IMR-90 (cell line): ENCODE results near the gene SEC61B. TPM values are rescaled to one million over a fixed set of nuclear protein-coding genes. Genes with fewer than 3 reads are reported as not detected.

Source experiments
- ATAC-seq: fragments of 200-7000 bp; cut with Tn5 transposase; 2 replicates; pipeline ENCODE4 v1.9.1; 2020; ENCODE audit warnings: low read depth, mild to moderate bottlenecking, moderate library complexity
- BruUV-seq: library from RNA; stranded (reverse); fragments of 400-500 nt; replicated peaks from 2 replicates; lab custom pipeline; 2021; lab: Mats Ljungman, UMichigan
- CTCF ChIA-PET: fragments of 300-600 bp; formaldehyde crosslinking; extraction: SDS; loops from one replicate; lab custom pipeline; 2021; ENCODE audit warnings: antibody characterized with exemption; lab: Yijun Ruan, JAX
- POLR2A ChIA-PET: fragments of 300-600 bp; sonication (Branson Sonifier 250); formaldehyde crosslinking; loops from one replicate; lab custom pipeline; 2022; ENCODE audit warnings: antibody characterized with exemption; ENCODE audit not compliant: unreplicated experiment; lab: Charles Lee
- DNase-seq: peaks from one replicate; pipeline ENCODE4 v3.0.0; 2013
- H2AFZ ChIP-seq: replicated peaks from 2 replicates; pipeline ENCODE3; 2013; ENCODE audit warnings: low read length, mild to moderate bottlenecking; ENCODE audit not compliant: poor library complexity
- H2AK5ac ChIP-seq: 2 replicates; pipeline ENCODE4 v1.6.1; 2013; ENCODE audit warnings: low read depth, low read length, inconsistent platforms
- H2AK9ac ChIP-seq: replicated peaks from 2 replicates; pipeline ENCODE3; 2013; ENCODE audit warnings: mild to moderate bottlenecking, low read depth, low read length, moderate library complexity; ENCODE audit not compliant: poor library complexity
- H2BK120ac ChIP-seq: 2 replicates; pipeline ENCODE4 v1.6.1; 2013; ENCODE audit warnings: low read depth, low read length, inconsistent platforms
- H2BK15ac ChIP-seq: 3 replicates; pipeline ENCODE4 v1.6.1; 2013; ENCODE audit warnings: low read depth, low read length, inconsistent platforms
- H2BK20ac ChIP-seq: 2 replicates; pipeline ENCODE4 v1.6.1; 2013; ENCODE audit warnings: low read depth, mild to moderate bottlenecking, inconsistent platforms, low read length, moderate library complexity
- H2BK5ac ChIP-seq: 2 replicates; pipeline ENCODE4 v1.6.1; 2013; ENCODE audit warnings: mild to moderate bottlenecking, low read depth, low read length, inconsistent platforms; ENCODE audit not compliant: poor library complexity, severe bottlenecking
- H3K14ac ChIP-seq: replicated peaks from 2 replicates; pipeline ENCODE4 v1.6.1; 2013; ENCODE audit warnings: low read depth, low read length, inconsistent platforms
- H3K18ac ChIP-seq: 2 replicates; pipeline ENCODE4 v1.6.1; 2013; ENCODE audit warnings: low read depth, low read length, control low read depth
- H3K23ac ChIP-seq: 2 replicates; pipeline ENCODE4 v1.6.1; 2013; ENCODE audit warnings: low read depth, low read length, inconsistent platforms
- H3K27ac ChIP-seq: 2 replicates; pipeline ENCODE4 v1.5.1; 2013; ENCODE audit warnings: mild to moderate bottlenecking, control low read depth, low read length; ENCODE audit not compliant: insufficient read depth
- H3K27me3 ChIP-seq: 2 replicates; pipeline ENCODE4 v1.6.1; 2013; ENCODE audit warnings: low read length; ENCODE audit not compliant: control insufficient read depth, insufficient read depth
- H3K36me3 ChIP-seq: 2 replicates; pipeline ENCODE4 v1.6.1; 2013; ENCODE audit warnings: low read length, mixed read lengths; ENCODE audit not compliant: control insufficient read depth, insufficient read depth
- H3K4ac ChIP-seq: 2 replicates; pipeline ENCODE4 v1.6.1; 2013; ENCODE audit warnings: low read depth, low read length, inconsistent platforms
- H3K4me1 ChIP-seq: 2 replicates; pipeline ENCODE4 v1.6.1; 2013; ENCODE audit warnings: low read length, mixed read lengths; ENCODE audit not compliant: control insufficient read depth, insufficient read depth
- H3K4me2 ChIP-seq: 2 replicates; pipeline ENCODE4 v1.6.1; 2013; ENCODE audit warnings: low read depth, mild to moderate bottlenecking, control low read depth, low read length, moderate library complexity
- H3K4me3 ChIP-seq: 2 replicates; pipeline ENCODE4 v1.5.1; 2013; ENCODE audit warnings: low read depth, mild to moderate bottlenecking, control low read depth, low read length, moderate library complexity; ENCODE audit not compliant: insufficient read depth
- H3K56ac ChIP-seq: 2 replicates; pipeline ENCODE4 v1.6.1; 2013; ENCODE audit warnings: low read length, inconsistent platforms; ENCODE audit not compliant: insufficient read depth; ENCODE audit errors: extremely low read depth
- H3K79me1 ChIP-seq, 2 experiments: 2 replicates each; pipeline ENCODE4 v1.6.1; 2013; ENCODE audit warnings: low read length in 2 of 2, inconsistent platforms in 1 of 2, low read depth in 1 of 2
- H3K9ac ChIP-seq: 2 replicates; pipeline ENCODE4 v1.6.1; 2013; ENCODE audit warnings: low read depth, low read length, control low read depth
- H3K9me1 ChIP-seq: 2 replicates; pipeline ENCODE4 v1.6.1; 2013; ENCODE audit warnings: low read length, inconsistent platforms; ENCODE audit not compliant: insufficient read depth
- H3K9me3 ChIP-seq: 2 replicates; pipeline ENCODE4 v1.6.1; 2013; ENCODE audit warnings: low read length; ENCODE audit not compliant: control insufficient read depth, insufficient read depth
- H4K20me1 ChIP-seq: 2 replicates; pipeline ENCODE4 v1.6.1; 2013; ENCODE audit warnings: low read length, inconsistent platforms; ENCODE audit not compliant: insufficient read depth
- H4K5ac ChIP-seq: 2 replicates; pipeline ENCODE4 v1.6.1; 2013; ENCODE audit warnings: mild to moderate bottlenecking, low read depth, low read length, control low read depth
- H4K8ac ChIP-seq, 2 experiments: 2 replicates each; pipeline ENCODE4 v1.6.1; 2013; ENCODE audit warnings: low read depth in 2 of 2, low read length in 2 of 2, control low read depth in 1 of 2, inconsistent platforms in 1 of 2
- H4K91ac ChIP-seq: 2 replicates; pipeline ENCODE4 v1.6.1; 2013; ENCODE audit warnings: low read depth, low read length, inconsistent platforms; ENCODE audit not compliant: insufficient read depth
- BHLHE40 ChIP-seq: fragments of 150-350 bp; IDR thresholded peaks from 2 replicates; pipeline ENCODE4 v1.6.1; 2016; ENCODE audit warnings: mild to moderate bottlenecking, low read depth, low read length
- CEBPB ChIP-seq: IDR thresholded peaks from 2 replicates; pipeline ENCODE4 v1.6.1; 2012; ENCODE audit warnings: low read depth, low read length, improper control_type of control experiment
- CHD1 ChIP-seq: IDR thresholded peaks from 2 replicates; pipeline ENCODE4 v1.6.1; 2012; ENCODE audit warnings: low read depth, low read length, improper control_type of control experiment
- FOS ChIP-seq: fragments of 150-350 bp; IDR thresholded peaks from 2 replicates; pipeline ENCODE4 v1.6.1; 2016; ENCODE audit warnings: low read depth, low read length
- MAFK ChIP-seq: IDR thresholded peaks from 2 replicates; pipeline ENCODE4 v1.6.1; 2012; ENCODE audit warnings: low read depth, low read length, improper control_type of control experiment
- MAZ ChIP-seq: IDR thresholded peaks from 2 replicates; pipeline ENCODE4 v1.6.1; 2012; ENCODE audit warnings: low read depth, mild to moderate bottlenecking, low read length, improper control_type of control experiment, moderate library complexity, borderline replicate concordance
- MXI1 ChIP-seq: IDR thresholded peaks from 2 replicates; pipeline ENCODE4 v1.6.1; 2012; ENCODE audit warnings: low read depth, mild to moderate bottlenecking, low read length, moderate library complexity, borderline replicate concordance
- NFE2L2 ChIP-seq: fragments of 150-350 bp; IDR thresholded peaks from 2 replicates; pipeline ENCODE4 v1.6.1; 2016; ENCODE audit warnings: low read depth, mild to moderate bottlenecking, low read length
- POLR2A ChIP-seq: IDR thresholded peaks from 2 replicates; pipeline ENCODE4 v1.6.1; 2012; ENCODE audit warnings: mild to moderate bottlenecking, low read depth, low read length
- RAD21 ChIP-seq: IDR thresholded peaks from 2 replicates; pipeline ENCODE4 v1.6.1; 2012; ENCODE audit warnings: low read length, improper control_type of control experiment
- RCOR1 ChIP-seq: IDR thresholded peaks from 2 replicates; pipeline ENCODE4 v1.6.1; 2012; ENCODE audit warnings: mild to moderate bottlenecking, low read length, improper control_type of control experiment; ENCODE audit not compliant: insufficient replicate concordance
- RFX5 ChIP-seq: IDR thresholded peaks from 2 replicates; pipeline ENCODE4 v1.8.0; 2012; ENCODE audit warnings: low read depth, mild to moderate bottlenecking, low read length, moderate library complexity
- SMC3 ChIP-seq: fragments of 150-350 bp; IDR thresholded peaks from 2 replicates; pipeline ENCODE4 v1.6.1; 2016; ENCODE audit warnings: low read depth, mild to moderate bottlenecking, antibody characterized with exemption, low read length, moderate library complexity
- WGBS, 2 experiments: methylation state at CpG; one replicate each; pipeline versions ENCODE4 v1.1.5 to v1.1.7; 2013; ENCODE audit warnings: missing lambda C conversion rate in 2 of 2; ENCODE audit not compliant: insufficient read length in 1 of 2; ENCODE audit errors: extremely low coverage in 2 of 2; 5-methylcytosine and 5-hydroxymethylcytosine counted together
- dilution Hi-C: fragments of 300-500 bp; cut with HindIII; formaldehyde crosslinking; loops from one replicate; pipeline ENCODE4 v1.14.3; 2018; ENCODE audit warnings: low sequenced_read_pairs; ENCODE audit not compliant: unreplicated experiment
- in situ Hi-C: fragments of 300-500 bp; cut with MboI; formaldehyde crosslinking; loops from 3 replicates; pipeline ENCODE4 v1.14.3; 2019; ENCODE audit warnings: low sequenced_read_pairs, inconsistent platforms, mixed read lengths
- intact Hi-C: fragments of 100-400 bp; cut with micrococcal nuclease; formaldehyde crosslinking; loops from 2 replicates; pipeline ENCODE4 v1.10.0; 2022
- polyA plus RNA-seq, 3 experiments: library from polyadenylated mRNA; depleted of rRNA; stranded (reverse); fragments of >200 nt; gene quantifications; 2 replicates each; pipeline ENCODE4 v1.2.3, GENCODE V29; 2012; ENCODE audit warnings: low replicate concordance in 1 of 3
- total RNA-seq: library from RNA; depleted of rRNA; stranded (reverse); fragments of >200 nt; gene quantifications from 2 replicates; pipeline ENCODE4 v1.2.3, GENCODE V29; 2012
- TF ChIP-seq, protein P1 (sequence below): conservative IDR thresholded peaks from 2 replicates; pipeline ENCODE4 v1.5.1; 2012; ENCODE audit warnings: mild to moderate bottlenecking, low read depth, low read length, improper control_type of control experiment
- TF ChIP-seq, protein P2 (sequence below): fragments of 150-350 bp; IDR thresholded peaks from 2 replicates; pipeline ENCODE4 v1.6.1; 2017; ENCODE audit warnings: mild to moderate bottlenecking, antibody characterized with exemption, low read length, low read depth

The SEC61B gene
- total and polyA plus RNA-seq, 2 of the 4 experiments (the other 2 are of a cell fraction), result 180 to 281 TPM

DNA sequence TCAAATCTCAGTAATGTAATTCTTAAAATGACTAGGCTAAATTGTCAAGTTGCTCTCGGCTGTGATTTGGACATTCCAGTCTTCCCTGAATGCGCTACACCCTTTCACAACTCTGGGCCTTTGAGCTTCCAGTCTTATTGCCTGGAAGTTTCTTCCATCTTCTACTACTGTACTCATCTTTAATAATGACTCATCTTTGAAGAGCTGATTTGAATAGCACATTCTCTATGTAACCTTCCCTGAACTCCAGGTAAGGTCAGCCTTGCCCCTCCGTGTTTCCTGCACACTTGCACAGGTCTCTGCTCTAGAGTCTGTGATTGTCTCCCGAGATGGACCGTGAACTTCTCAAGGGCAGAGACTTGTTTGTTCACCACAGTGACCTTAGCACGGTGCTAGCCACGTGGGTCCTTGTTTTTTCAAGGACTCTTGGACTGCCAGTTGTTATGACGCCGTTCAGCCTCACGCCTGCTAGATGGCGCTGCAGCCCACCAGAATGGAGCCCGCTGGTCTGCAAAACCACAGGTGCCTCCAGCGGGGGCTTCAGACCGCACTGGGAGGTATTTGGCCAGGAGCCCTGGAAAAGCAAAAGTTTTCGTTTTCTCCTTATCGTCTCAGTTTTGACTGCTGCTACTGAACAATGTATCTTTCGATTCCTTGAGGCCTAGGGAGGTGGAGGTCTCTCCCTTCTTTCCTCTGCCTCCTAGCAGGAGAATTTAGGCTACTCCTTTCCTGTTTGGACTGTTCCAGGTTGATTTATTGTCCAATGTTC lies 44.4 kb downstream of the SEC61B start:
- H2BK15ac ChIP-seq, result no peak overlapping the region
- no peaks in the 10 kb centered on the region for H3K9me3 ChIP-seq
- no peak overlapping the region for H3K18ac ChIP-seq
- peak; percentile 81 for ATAC-seq
- H3K9me1 ChIP-seq, result peaks cover 2% of the 10 kb centered on the region; the same call in 1 of the 2 replicates
- WGBS, 2 experiments, result 21% methylated on average over 10 of the region's 17 CpGs; no CpG with 5 or more reads in 1 of the 2 experiments
- H4K91ac ChIP-seq, result no peak overlapping the region
- peak overlapping the region; percentile 23; the same call in 1 of the 2 replicates for H2BK120ac ChIP-seq
- ChIA-PET CTCF (interaction anchor here (0.6 kb wide), 1 partner anchor 903 kb away, joined by 4 read pairs; no protein-coding TSS in a partner anchor), POLR2A (no interaction called here)
- H4K8ac ChIP-seq, result no peak overlapping the region; a peak in 1 of 4 replicates
- H3K14ac ChIP-seq, result peak overlapping the region; percentile 15; the same call in 1 of the 2 replicates
- no peak overlapping the region for H3K27ac ChIP-seq
- H3K4me2 ChIP-seq, result peak overlapping the region; percentile 68
- H4K5ac ChIP-seq, result no peak overlapping the region
- peak overlapping the region; percentile 31; the same call in 1 of the 2 replicates for H3K4ac ChIP-seq
- H3K27me3 ChIP-seq, result no peaks in the 10 kb centered on the region
- dilution Hi-C loops (no loop called here), intact Hi-C loops (loop anchor here (1.0 to 10.0 kb wide), 7 partner anchors 82 to 1328 kb away; partner anchors contain the start of gene STX17), in situ Hi-C loops (loop anchor here (25.0 kb wide), 3 partner anchors 546 to 946 kb away; partner anchors contain the start of gene NR4A3)
- H3K79me1 ChIP-seq, result no peaks in the 10 kb centered on the region
- H2AK5ac ChIP-seq, result no peak overlapping the region
- H2AFZ ChIP-seq, result peak overlapping the region; percentile 67
- no TSS peak for BruUV-seq
- H2BK5ac ChIP-seq, result no peak overlapping the region
- H3K36me3 ChIP-seq, result no peaks in the 10 kb centered on the region
- peaks cover 2% of the 10 kb centered on the region; the same call in 1 of the 2 replicates for H3K4me1 ChIP-seq
- H2BK20ac ChIP-seq, result peak overlapping the region; percentile 57
- peak; percentile 68 for DNase-seq
- peak overlapping the region; percentile 26 for H2AK9ac ChIP-seq
- no peak overlapping the region for H3K9ac ChIP-seq
- H3K23ac ChIP-seq, result no peak overlapping the region; the same call in 1 of the 2 replicates
- H3K56ac ChIP-seq, result no peak overlapping the region
- no peaks in the 10 kb centered on the region for H4K20me1 ChIP-seq
- no peak overlapping the region for H3K4me3 ChIP-seq
- TF ChIP-seq, protein P1, sequence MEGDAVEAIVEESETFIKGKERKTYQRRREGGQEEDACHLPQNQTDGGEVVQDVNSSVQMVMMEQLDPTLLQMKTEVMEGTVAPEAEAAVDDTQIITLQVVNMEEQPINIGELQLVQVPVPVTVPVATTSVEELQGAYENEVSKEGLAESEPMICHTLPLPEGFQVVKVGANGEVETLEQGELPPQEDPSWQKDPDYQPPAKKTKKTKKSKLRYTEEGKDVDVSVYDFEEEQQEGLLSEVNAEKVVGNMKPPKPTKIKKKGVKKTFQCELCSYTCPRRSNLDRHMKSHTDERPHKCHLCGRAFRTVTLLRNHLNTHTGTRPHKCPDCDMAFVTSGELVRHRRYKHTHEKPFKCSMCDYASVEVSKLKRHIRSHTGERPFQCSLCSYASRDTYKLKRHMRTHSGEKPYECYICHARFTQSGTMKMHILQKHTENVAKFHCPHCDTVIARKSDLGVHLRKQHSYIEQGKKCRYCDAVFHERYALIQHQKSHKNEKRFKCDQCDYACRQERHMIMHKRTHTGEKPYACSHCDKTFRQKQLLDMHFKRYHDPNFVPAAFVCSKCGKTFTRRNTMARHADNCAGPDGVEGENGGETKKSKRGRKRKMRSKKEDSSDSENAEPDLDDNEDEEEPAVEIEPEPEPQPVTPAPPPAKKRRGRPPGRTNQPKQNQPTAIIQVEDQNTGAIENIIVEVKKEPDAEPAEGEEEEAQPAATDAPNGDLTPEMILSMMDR, result peak; percentile 84
- no peak for TF ChIP-seq MXI1
- TF ChIP-seq MAZ, result peak; percentile 14; the same call in 1 of the 2 replicates
- no peak for TF ChIP-seq NFE2L2
- TF ChIP-seq, protein P2, sequence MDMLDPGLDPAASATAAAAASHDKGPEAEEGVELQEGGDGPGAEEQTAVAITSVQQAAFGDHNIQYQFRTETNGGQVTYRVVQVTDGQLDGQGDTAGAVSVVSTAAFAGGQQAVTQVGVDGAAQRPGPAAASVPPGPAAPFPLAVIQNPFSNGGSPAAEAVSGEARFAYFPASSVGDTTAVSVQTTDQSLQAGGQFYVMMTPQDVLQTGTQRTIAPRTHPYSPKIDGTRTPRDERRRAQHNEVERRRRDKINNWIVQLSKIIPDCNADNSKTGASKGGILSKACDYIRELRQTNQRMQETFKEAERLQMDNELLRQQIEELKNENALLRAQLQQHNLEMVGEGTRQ, result peak; percentile 62
- TF ChIP-seq POLR2A, result 0 out of 2 replicates have a peak, but pooled peaks have one; percentile 23
- TF ChIP-seq RFX5, result no peak
- peak; percentile 81 for TF ChIP-seq SMC3
- TF ChIP-seq MAFK, result no peak
- no peak for TF ChIP-seq FOS
- TF ChIP-seq RAD21, result peak; percentile 96
- TF ChIP-seq RCOR1, result no peak
- no peak for TF ChIP-seq CEBPB
- no peak for TF ChIP-seq BHLHE40
- no peak for TF ChIP-seq CHD1
